ENCODE results near the gene CLDN20. TPM values are rescaled to one million over a fixed set of nuclear protein-coding genes. Genes with fewer than 3 reads are reported as not detected.
A peak's percentile ranks its signal among the peaks of the same experiment; 100 is the strongest.

Gene CLDN20
- total RNA-seq, 1 donor from 2014 or later = not detected

DNA sequence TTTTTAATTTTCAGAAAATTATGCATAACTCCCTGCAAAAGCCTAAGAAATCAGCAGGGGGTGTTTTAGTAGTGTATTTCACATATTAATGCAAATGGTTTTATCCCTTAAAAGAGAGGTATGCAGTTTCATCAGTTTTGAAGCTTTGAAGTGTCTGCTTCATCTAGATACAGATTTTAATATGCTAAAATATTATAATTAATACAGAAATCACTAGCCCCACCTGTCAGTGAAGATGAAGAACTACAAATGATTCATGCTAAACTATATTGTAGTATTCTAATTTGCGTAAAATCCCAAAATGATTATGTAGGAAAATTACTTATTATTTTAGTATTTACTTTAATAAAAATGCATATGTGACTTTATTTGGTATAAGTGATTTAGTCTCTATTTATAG, 53.4 kb downstream of the CLDN20 start:
- Histone ChIP-seq H3K36me3 (no peaks in the 10 kb centered on the region), H3K4me1 (peaks cover 14% of the 10 kb centered on the region), H3K27ac (no peak overlapping the region), H3K4me3 (no peak overlapping the region), H3K27me3 (ENCODE audit: low read depth) (no peaks in the 10 kb centered on the region), H3K9me3 (no peaks in the 10 kb centered on the region)
- DNase-seq (no peak), ATAC-seq (no peak)
- TF ChIP-seq, protein P1, sequence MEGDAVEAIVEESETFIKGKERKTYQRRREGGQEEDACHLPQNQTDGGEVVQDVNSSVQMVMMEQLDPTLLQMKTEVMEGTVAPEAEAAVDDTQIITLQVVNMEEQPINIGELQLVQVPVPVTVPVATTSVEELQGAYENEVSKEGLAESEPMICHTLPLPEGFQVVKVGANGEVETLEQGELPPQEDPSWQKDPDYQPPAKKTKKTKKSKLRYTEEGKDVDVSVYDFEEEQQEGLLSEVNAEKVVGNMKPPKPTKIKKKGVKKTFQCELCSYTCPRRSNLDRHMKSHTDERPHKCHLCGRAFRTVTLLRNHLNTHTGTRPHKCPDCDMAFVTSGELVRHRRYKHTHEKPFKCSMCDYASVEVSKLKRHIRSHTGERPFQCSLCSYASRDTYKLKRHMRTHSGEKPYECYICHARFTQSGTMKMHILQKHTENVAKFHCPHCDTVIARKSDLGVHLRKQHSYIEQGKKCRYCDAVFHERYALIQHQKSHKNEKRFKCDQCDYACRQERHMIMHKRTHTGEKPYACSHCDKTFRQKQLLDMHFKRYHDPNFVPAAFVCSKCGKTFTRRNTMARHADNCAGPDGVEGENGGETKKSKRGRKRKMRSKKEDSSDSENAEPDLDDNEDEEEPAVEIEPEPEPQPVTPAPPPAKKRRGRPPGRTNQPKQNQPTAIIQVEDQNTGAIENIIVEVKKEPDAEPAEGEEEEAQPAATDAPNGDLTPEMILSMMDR (IDR thresholded peaks at IDR 0.05) = peak; percentile 16
- intact Hi-C loops (cut with DNase I) = no loop called here

DNA sequence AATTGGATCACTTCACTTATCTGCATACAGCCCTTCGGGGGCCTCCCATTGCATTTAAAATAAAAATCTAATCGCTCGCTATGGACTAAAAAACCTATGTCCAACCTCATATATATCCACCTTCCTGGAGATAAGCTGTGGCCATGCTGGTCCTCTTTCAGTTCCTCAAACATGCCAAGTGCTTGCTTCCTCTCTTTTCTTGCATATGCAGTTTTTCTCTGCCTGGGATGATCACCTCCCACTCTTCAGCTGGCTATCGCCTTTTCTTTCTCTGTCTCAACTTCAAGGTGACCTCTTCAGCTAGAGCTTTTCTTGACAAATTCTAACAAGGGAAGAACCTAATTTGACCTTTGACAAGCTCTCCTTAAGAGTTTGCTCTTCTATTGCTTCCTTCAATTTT, 56.1 kb downstream of the CLDN20 start:
- intact Hi-C loops (cut with DNase I) = no loop called here
- TF ChIP-seq, protein P1 (IDR thresholded peaks at IDR 0.05) = no peak
- DNase-seq = no peak
- Histone ChIP-seq H3K9me3 (no peaks in the 10 kb centered on the region), H3K27ac (no peak overlapping the region), H3K4me1 (peaks cover 7% of the 10 kb centered on the region), H3K27me3 (ENCODE audit: low read depth) (no peaks in the 10 kb centered on the region), H3K4me3 (peak overlapping the region; percentile 31), H3K36me3 (no peaks in the 10 kb centered on the region)
- no peak for ATAC-seq

DNA sequence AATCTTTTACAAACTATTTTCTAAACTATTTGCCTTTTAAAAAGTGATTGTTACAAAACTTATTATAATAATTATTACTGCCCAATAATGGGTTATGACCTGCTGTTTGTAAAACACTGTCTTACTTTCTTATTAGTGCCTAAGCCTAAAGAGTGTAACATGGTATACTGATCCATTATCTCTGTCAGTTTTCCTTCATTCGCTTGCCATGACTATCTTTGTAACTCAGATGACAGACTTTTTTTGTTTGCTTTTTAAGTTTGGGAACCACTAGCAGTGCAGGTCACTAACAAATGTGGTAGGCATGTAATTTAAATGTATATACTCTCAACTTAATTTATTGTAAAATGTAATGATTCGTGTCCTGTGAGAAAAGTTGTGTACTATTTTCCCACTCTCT, 60.4 kb downstream of the CLDN20 start:
- DNase-seq (no peak), ATAC-seq (no peak)
- Histone ChIP-seq H3K27ac (no peak overlapping the region), H3K4me1 (peaks cover 5% of the 10 kb centered on the region), H3K27me3 (ENCODE audit: low read depth) (no peaks in the 10 kb centered on the region), H3K36me3 (no peaks in the 10 kb centered on the region), H3K4me3 (no peak overlapping the region), H3K9me3 (no peaks in the 10 kb centered on the region)
- TF ChIP-seq, protein P1 (IDR thresholded peaks at IDR 0.05) = no peak
- intact Hi-C loops (cut with DNase I) = no loop called here

DNA sequence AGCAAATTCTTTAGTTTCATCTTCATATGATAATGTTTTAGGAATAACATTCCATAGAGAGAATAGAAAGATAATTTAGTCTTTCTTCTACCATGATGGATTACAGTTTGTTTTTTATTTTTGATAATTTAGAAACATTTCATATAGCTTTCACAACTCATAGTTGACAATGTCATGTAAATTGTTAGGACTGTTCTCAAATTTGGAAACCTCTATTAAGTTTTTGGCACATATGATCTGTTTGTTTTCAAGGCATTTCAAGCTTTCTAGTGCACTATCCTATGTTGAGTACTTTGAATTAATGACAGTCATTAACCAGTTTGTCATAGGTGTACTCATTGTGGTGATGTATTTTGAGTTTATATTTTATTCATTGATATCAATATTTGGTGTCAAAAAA, 61.2 kb downstream of the CLDN20 start:
- Histone ChIP-seq H3K9me3 (no peaks in the 10 kb centered on the region), H3K4me1 (peaks cover 5% of the 10 kb centered on the region), H3K36me3 (no peaks in the 10 kb centered on the region), H3K27ac (no peak overlapping the region), H3K27me3 (ENCODE audit: low read depth) (no peaks in the 10 kb centered on the region), H3K4me3 (no peak overlapping the region)
- no peak for ATAC-seq
- intact Hi-C loops (cut with DNase I) = loop anchor here (5.0 kb wide), 1 partner anchor 207 kb away; no protein-coding TSS in a partner anchor
- TF ChIP-seq, protein P1 (IDR thresholded peaks at IDR 0.05) = no peak
- no peak for DNase-seq

DNA sequence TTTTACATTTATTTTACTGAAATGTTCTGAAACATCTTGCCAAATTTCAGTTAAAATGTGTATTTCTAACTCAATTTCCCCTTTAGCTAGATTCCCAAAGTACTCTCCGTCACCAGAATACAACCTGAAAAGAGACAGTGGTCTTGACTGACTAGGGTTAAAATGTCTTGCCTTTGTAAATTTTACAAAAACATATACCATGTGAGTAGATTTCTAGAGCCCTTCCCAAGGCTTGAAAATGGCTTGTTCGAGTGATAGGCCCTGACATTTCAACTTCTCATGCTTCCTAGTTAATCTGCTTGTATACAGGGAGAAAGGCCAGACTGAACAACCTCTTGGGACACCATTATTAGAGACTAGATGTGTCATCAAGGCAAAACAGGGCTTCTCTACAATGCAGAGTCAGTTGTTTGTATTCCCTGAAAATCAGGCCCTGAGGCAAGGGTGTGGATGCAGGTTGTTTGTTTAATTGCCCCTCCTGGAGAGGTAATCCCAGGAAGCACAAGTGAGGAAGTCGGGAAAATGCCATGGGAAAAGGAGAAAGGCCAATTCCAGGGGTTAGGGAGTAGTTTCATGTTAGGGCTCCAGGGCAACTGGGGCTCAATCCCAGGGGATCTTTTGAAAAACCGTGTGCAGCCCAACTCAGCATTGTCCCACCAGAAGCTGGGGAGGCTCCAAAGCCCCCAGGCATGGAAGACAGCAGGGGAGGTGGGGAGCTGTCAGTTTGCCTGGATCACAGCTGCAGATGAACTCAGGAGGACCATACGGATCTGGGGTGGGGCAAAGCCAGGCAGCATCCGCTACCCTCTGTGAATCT, 62.1 kb downstream of the CLDN20 start:
- H3K36me3 ChIP-seq = no peaks in the 10 kb centered on the region
- intact Hi-C loops (cut with DNase I) = loop anchor here (5.0 kb wide), 1 partner anchor 206 kb away; no protein-coding TSS in a partner anchor
- ATAC-seq = no peak

More for the DNA sequence above, 62.1 kb downstream of the CLDN20 start:
- Histone ChIP-seq H3K27ac (no peak overlapping the region), H3K4me3 (no peak overlapping the region), H3K4me1 (peaks cover 5% of the 10 kb centered on the region), H3K27me3 (ENCODE audit: low read depth) (no peaks in the 10 kb centered on the region), H3K9me3 (no peaks in the 10 kb centered on the region)
- no peak for DNase-seq
- TF ChIP-seq, protein P1 (IDR thresholded peaks at IDR 0.05) = no peak

Other genes with a start within 250 kb of the CLDN20 start
- gene TFB1M, start 50.5 kb downstream of the CLDN20 start, total RNA-seq = 20.6 TPM
- not detected for gene NOX3, start 191.8 kb downstream of the CLDN20 start, total RNA-seq